HuH-7 (cell line): ENCODE data around the gene CLIC5.

Source experiments
- DNase-seq: peaks from one replicate; pipeline ENCODE4 v3.0.0; 2011; ENCODE audit warnings: low spot score

CLIC5 gene

GRCh38 chr6:45997875-45998506, 17.7 kb downstream of the CLIC5 start:
- no peak for DNase-seq

GRCh38 chr6:45991189-45991588, 24.5 kb downstream of the CLIC5 start:
- no peak for DNase-seq

GRCh38 chr6:45990162-45990561, 25.5 kb downstream of the CLIC5 start:
- no peak for DNase-seq

DNA sequence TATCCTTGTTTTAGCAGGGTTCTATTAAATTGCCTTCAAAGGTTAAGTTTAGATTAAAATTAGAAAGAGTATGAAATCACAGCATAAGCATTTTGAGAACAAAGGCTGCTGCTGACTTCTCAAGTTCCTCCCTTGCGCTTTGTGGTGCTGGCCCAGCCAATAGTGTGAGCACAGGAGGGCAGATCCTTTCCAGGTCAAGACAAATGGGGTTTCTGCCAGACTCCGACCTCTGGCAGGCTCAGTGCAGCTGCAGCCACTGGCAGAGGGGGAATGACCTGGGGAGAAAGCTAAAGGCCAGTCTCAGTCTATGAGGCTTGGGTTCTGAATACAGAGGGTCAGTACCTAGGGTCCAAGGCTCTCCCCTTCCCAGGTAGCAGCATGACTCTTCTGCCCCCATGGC, 27.0 kb downstream of the CLIC5 start:
- no peak for DNase-seq

GRCh38 chr6:45987856-45988255, 27.8 kb downstream of the CLIC5 start:
- no peak for DNase-seq

DNA sequence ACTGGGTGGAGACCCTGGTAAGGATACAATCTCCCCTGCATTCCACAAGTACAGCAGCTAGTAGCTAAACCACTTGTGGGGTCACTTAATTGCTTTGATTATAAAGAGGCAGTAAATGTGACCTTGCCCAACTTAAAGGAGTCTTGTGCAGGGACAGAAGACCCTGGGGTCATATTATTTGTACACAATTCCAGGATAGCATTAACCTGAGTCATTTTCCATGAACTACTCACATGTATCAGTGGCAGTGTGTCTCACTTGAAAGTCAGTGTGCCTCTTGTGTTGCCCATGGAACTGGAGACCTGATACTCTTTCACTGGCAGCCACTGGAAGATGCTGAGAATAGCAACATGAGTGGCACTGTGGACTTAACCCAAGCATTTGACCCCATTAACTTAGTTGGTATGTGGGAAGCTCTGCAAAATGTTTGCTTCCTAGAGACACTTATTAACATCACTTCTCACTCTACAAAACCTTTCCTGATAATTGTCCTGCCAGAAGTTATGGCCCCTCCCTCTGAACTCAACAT, 28.9 kb downstream of the CLIC5 start:
- no peak for DNase-seq

- DNase-seq = no peak
These were observed 30.8 kb downstream of the CLIC5 start for GRCh38 chr6:45984788-45985425.

GRCh38 chr6:45984347-45984746, 31.3 kb downstream of the CLIC5 start:
- no peak for DNase-seq

- DNase-seq = no peak
These were observed 32.6 kb downstream of the CLIC5 start for GRCh38 chr6:45983062-45983461.

- DNase-seq = no peak
These were observed 33.2 kb downstream of the CLIC5 start for GRCh38 chr6:45982280-45983036.

- no peak for DNase-seq
These were observed 34.6 kb downstream of the CLIC5 start for GRCh38 chr6:45981046-45981445.

- no peak for DNase-seq
These were observed 36.3 kb downstream of the CLIC5 start for GRCh38 chr6:45979311-45979710.

DNA sequence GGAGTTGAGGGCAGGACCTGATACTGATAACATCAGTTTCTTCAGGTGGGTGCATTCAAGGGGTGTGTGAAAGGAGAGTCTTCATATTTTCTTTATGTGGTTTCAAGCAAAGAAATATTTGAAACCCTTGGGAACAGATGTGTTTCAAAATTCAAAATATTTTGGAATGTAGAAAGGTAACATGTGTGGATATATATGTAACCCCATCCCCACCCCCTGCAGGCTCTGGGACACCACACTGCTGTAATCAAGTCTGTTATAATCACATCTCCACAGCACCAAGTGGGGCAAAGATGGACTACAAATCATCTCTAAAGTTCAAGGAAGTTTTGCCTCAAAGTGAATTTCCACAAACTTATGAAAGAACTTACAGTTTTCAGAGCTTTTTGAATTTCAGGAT, 41.1 kb downstream of the CLIC5 start:
- DNase-seq = no peak

DNA sequence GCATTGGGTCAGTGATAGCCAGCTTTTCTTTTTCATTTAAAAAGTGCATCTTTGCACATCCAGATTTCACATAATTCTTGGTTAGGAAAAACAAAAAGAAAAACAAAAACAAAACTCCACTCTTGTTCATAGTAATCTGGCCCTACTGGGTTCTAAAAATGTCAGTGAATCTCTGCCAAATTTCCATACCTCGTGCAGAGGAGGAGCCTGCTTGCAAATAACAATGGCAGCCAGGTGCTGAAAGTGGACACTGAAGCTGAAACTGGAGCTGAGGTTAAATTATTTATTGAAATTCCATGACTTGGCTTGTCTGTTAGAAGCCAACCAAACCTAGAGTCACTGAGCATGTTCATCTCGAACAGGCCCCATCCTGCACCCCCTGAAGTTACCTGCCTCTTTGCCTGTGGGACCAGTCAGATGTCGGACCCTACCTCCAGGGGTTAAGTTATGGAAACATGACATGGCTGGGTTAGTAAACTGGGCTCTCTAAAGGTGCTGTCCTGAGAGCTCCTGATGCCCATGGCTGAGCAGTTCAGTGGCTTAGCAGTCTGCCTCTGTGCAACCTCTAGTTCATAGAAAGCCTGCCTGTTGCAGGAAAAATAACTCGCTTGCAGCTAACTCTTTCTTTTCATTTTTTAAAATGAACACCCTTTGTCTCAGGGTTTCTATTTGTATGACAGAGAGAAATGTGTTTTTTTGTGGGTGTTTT, 42.7 kb downstream of the CLIC5 start:
- DNase-seq = no peak

- no peak for DNase-seq
These were observed 44.4 kb downstream of the CLIC5 start for GRCh38 chr6:45971287-45971686.

- DNase-seq = no peak
These were observed 45.3 kb downstream of the CLIC5 start for GRCh38 chr6:45970326-45970725.

- DNase-seq = no peak
These were observed 45.8 kb downstream of the CLIC5 start for GRCh38 chr6:45969883-45970282.

DNA sequence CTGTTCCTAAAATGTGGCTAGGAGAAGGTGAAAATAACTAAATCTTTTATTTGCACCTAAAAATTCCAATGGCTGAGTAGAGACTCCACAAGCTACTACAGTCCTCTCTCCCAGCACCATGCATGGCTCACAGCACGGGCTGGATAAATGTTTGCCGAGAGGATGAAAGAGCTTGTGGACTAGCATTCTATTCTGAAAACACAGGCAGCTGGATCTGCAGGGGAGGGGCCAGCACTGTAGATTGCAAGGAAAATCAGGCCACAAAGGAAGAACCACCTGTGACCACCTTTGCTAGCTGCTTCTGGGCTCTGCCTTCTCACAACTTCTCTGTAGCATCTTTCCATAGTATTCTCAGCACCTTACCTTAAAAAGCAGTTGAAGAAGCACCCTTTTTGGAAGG, 46.6 kb downstream of the CLIC5 start:
- DNase-seq = no peak

DNA sequence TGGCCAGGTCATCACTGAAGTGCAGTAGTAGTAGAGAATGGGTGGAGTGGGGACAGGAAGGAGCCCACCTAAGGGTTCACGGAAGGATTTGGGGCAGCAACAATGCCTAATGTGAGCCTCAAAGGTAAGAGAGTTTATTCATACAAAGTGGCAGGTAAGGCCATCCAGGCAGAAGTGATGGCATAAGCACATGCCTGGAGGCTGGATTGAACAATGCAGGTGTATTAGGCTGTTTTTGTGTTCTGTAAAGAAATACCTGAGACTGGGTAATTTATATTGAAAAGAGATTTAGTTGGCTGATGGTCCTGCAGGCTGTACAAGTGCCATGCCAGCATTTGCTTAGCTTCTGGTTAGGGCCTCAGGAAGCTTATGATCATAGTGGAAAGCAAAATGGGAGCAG, 48.3 kb downstream of the CLIC5 start:
- DNase-seq = no peak

GRCh38 chr6:45966797-45967196, 48.9 kb downstream of the CLIC5 start:
- no peak for DNase-seq

DNA sequence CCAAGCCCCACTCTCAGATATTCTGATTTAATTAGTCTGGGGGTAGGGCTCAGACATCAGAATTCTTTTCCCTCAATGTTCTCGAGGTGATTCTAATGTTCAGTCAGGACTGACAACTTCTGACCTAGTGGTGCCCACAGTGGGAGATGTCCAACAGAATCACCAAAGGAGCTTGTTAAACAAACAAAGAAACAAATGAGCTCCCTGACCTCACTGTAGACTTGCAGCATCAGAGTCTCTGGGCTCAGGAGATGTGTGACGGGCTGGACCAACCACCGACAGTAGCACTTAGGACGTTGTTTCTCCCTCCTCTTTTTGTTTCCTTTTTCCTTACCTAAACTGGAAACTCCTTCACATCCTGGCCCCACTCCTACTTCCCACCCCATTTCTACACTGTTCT, 49.3 kb downstream of the CLIC5 start:
- DNase-seq = no peak

- DNase-seq = no peak
These were observed 49.9 kb downstream of the CLIC5 start for GRCh38 chr6:45965792-45966191.

DNA sequence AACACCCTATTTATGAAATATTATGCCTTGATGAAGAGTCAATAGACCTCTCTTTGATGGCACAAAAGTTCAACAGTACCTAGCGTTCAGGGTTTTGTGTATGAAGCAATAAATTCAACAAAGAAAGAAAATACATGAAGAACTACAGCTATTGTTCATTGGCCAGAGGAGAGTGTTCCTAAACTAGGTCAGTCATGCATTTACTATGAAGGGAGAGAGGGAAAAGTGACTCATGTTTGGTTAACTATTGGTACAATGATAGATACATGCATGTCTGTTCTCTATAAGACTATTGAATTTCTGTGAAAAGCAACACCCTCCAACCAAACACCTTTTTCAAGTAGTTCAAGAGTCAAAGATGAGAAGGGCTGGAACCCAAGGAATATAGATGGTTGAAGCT, 50.7 kb downstream of the CLIC5 start:
- no peak for DNase-seq
